Measurements from ENCODE around the gene ID1. TPM values are rescaled to one million over a fixed set of nuclear protein-coding genes. Genes with fewer than 3 reads are reported as not detected.
"Not testable (repeated sequence)": the region's sequence is repeated elsewhere in the genome, so short reads cannot be mapped to it uniquely, and the experiment has no call there.

The ID1 gene
- total and polyA plus RNA-seq, 10 donors: 47.6 to 222 (median 123) TPM

GRCh38 chr20:31595654-31596411 is 9.3 kb upstream of the ID1 start:
- Histone ChIP-seq H3K27ac (peak overlapping the region in 7 of 8 donors; percentile 29 to 71 (median 66)), H3K4me1 (peaks cover 0 to 32% (median 4%) of the 10 kb centered on the region in 6 donors), H3K36me3 (no peaks in the 10 kb centered on the region), H3K9me3 (no peaks in the 10 kb centered on the region), H3K27me3 (replicated peaks in 1 of 7) (peaks cover 0 to under 1% (median 0%) of the 10 kb centered on the region in 7 donors), H3K4me3 (no peak overlapping the region)
- TF ChIP-seq POLR2A (IDR thresholded peaks at IDR 0.05): no peak
- TF ChIP-seq POLR2AphosphoS5 (IDR thresholded peaks at IDR 0.05): peak; percentile 64 to 85 (median 83)
- peak; percentile 78 for DNase-seq
- intact Hi-C loops (cut with DNase I; ENCODE audit: low total_unique reads): no loop called here
- 66 to 85% (median 73%) methylated on average over 14 to 15 of the region's 15 CpGs for WGBS, 5 donors

DNA sequence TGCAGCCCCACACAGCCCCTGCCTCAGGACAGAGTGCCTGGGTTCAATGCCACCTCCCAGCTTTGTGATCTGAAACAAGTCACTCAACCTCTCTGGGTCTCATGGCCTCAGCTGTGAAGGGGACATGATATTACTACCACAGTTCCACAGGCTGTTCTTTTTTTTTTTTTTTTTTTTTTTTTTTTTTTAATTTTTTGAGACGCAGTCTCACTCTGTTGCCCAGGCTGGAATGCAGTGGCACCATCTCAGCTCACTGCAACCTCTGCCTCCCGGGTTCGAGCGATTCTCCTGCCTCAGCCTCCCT is 8.7 kb upstream of the ID1 start:
- H3K27me3 ChIP-seq (replicated peaks in 1 of 7); H3K4me3 ChIP-seq; intact Hi-C loops (cut with DNase I; ENCODE audit: low total_unique reads); DNase-seq; H3K9me3 ChIP-seq; H3K36me3 ChIP-seq: not testable (repeated sequence)
- Histone ChIP-seq H3K4me1 (peaks cover 0 to 32% (median 4%) of the 10 kb centered on the region in 6 donors), H3K27ac (peak overlapping the region in 6 of 8 donors; percentile 29 to 71 (median 67))
- 79 to 91% (median 81%) methylated on average over 4 of the region's 4 CpGs for WGBS, 5 donors

DNA sequence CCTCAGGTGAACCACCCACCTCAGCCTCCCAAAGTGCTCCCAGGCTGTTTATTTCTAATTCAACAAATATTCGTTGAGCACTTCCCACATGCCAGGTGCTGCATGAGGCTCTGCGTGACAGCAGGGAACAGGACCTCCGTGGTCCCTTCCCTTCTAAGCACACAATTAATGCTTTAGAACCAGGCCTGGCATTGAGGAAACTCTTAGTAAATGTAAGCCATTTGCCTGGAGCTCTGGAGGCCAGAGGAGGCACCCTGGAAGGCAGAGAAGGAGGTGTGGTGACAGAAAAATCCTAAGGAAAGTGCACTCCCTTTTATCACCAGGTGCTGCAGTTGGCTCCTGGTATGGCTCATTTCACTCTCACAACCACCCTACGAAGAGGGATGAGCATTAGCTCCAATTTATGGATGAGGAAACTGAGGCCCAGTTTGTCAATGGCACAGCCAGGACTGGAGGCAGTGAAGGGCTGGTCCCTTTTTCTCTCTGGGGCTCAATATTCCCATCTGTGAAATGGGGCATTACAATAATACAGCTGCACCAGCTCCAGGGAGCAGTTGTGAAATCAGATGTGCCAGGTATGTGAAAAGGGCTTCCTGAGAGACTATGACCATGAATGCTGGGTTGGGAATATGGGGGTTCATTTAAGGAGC is 8.1 kb upstream of the ID1 start:
- intact Hi-C loops (cut with DNase I; ENCODE audit: low total_unique reads): no loop called here
- H3K4me3 ChIP-seq: no peak overlapping the region
- peaks cover 0 to 12% (median 0%) of the 10 kb centered on the region in 7 donors for H3K27me3 ChIP-seq (replicated peaks in 1 of 7)
- no peak for TF ChIP-seq POLR2AphosphoS5 (IDR thresholded peaks at IDR 0.05)
- no peak for TF ChIP-seq CTCF (IDR thresholded peaks at IDR 0.05 in 8 of 11, conservative IDR thresholded peaks at IDR 0.05 in 3 of 11)
- no peak for TF ChIP-seq POLR2A (IDR thresholded peaks at IDR 0.05)
- no peaks in the 10 kb centered on the region for H3K9me3 ChIP-seq
- no peak for DNase-seq
- WGBS, 5 donors: 80 to 91% (median 84%) methylated on average over 4 of the region's 4 CpGs
- no peaks in the 10 kb centered on the region for H3K36me3 ChIP-seq
- peaks cover 0 to 32% (median 4%) of the 10 kb centered on the region in 6 donors for H3K4me1 ChIP-seq
- H3K27ac ChIP-seq: peak overlapping the region in 5 of 8 donors; percentile 61 to 71 (median 68)

- intact Hi-C loops (cut with DNase I; ENCODE audit: low total_unique reads): no loop called here
- no peak for DNase-seq
Observed at GRCh38 chr20:31597481-31597855, 7.6 kb upstream of the ID1 start.

More at GRCh38 chr20:31597481-31597855, 7.6 kb upstream of the ID1 start:
- Histone ChIP-seq H3K4me1 (peaks cover 0 to 34% (median 6%) of the 10 kb centered on the region in 6 donors), H3K36me3 (no peaks in the 10 kb centered on the region), H3K27ac (peak overlapping the region in 4 of 8 donors; percentile 66 to 71 (median 70)), H3K4me3 (no peak overlapping the region), H3K27me3 (replicated peaks in 1 of 7) (peaks cover 0 to 17% (median 0%) of the 10 kb centered on the region in 7 donors), H3K9me3 (no peaks in the 10 kb centered on the region)
- WGBS, 5 donors: 70 to 94% (median 90%) methylated on average over 2 of the region's 2 CpGs
- TF ChIP-seq CTCF (IDR thresholded peaks at IDR 0.05 in 8 of 11, conservative IDR thresholded peaks at IDR 0.05 in 3 of 11) (no peak), POLR2A (IDR thresholded peaks at IDR 0.05) (no peak), POLR2AphosphoS5 (IDR thresholded peaks at IDR 0.05) (no peak)
